GF-D8 (cell line): Measurements from ENCODE around the gene KRT39.
"Not testable (repeated sequence)": the region's sequence is repeated elsewhere in the genome, so short reads cannot be mapped to it uniquely, and the experiment has no call there.

ENCODE experiments used
- DNase-seq: peaks from one replicate; lab custom pipeline; 2025; lab: John Stamatoyannopoulos, UW

KRT39 gene

GRCh38 chr17:40966848-40967247, at the start of gene KRT39:
Gene KRT39 (minus strand): TSS chr17:40966948. CDS start chr17:40966856, 92 bp downstream.
- DNase-seq: no peak

GRCh38 chr17:41015454-41015853, 48.7 kb upstream of the KRT39 start:
- no peak for DNase-seq

- DNase-seq: no peak
Observed at GRCh38 chr17:41013606-41014005, 46.9 kb upstream of the KRT39 start.

- no peak for DNase-seq
Observed at GRCh38 chr17:41013181-41013580, 46.4 kb upstream of the KRT39 start.

- no peak for DNase-seq
Observed at GRCh38 chr17:41012326-41013120, 45.8 kb upstream of the KRT39 start.

- DNase-seq: no peak
Observed at GRCh38 chr17:41010441-41010840, 43.7 kb upstream of the KRT39 start.

- no peak for DNase-seq
Observed at GRCh38 chr17:41009936-41010335, 43.2 kb upstream of the KRT39 start.

GRCh38 chr17:41009301-41009760, 42.6 kb upstream of the KRT39 start:
- no peak for DNase-seq

- DNase-seq: no peak
Observed at GRCh38 chr17:41008811-41009210, 42.1 kb upstream of the KRT39 start, which contains the start of gene KRTAP3-1. Gene KRTAP3-1 (minus strand): TSS chr17:41009128. CDS start chr17:41009074, 54 bp downstream.

- no peak for DNase-seq
Observed at GRCh38 chr17:41004397-41004796, 37.6 kb upstream of the KRT39 start.

- DNase-seq: no peak
Observed at GRCh38 chr17:41003926-41004325, 37.2 kb upstream of the KRT39 start.

GRCh38 chr17:41002814-41003213, 36.1 kb upstream of the KRT39 start:
- no peak for DNase-seq

GRCh38 chr17:41001795-41002194, 35.0 kb upstream of the KRT39 start:
- no peak for DNase-seq

- not testable (repeated sequence) for DNase-seq
Observed at GRCh38 chr17:40999563-40999962, 32.8 kb upstream of the KRT39 start, which contains the start of gene KRTAP3-2. Gene KRTAP3-2 (minus strand): TSS chr17:40999906. CDS start chr17:40999853, 53 bp downstream.

- DNase-seq: no peak
Observed at GRCh38 chr17:40997361-40997760, 30.6 kb upstream of the KRT39 start.

- DNase-seq: no peak
Observed at GRCh38 chr17:40996829-40997228, 30.1 kb upstream of the KRT39 start.

GRCh38 chr17:40995116-40995515, 28.4 kb upstream of the KRT39 start:
- DNase-seq: no peak

GRCh38 chr17:40993839-40994238, 27.1 kb upstream of the KRT39 start, which contains the start of gene KRTAP3-3:
Gene KRTAP3-3 (minus strand): TSS chr17:40994164. CDS start chr17:40994097, 67 bp downstream.
- no peak for DNase-seq

- DNase-seq: no peak
Observed at GRCh38 chr17:40993084-40993483, 26.3 kb upstream of the KRT39 start.

GRCh38 chr17:40992666-40993065, 25.9 kb upstream of the KRT39 start:
- no peak for DNase-seq

- no peak for DNase-seq
Observed at GRCh38 chr17:40986920-40987319, 20.2 kb upstream of the KRT39 start.

- no peak for DNase-seq
Observed at GRCh38 chr17:40984226-40984625, 17.5 kb upstream of the KRT39 start, which contains the start of gene KRT40. Gene KRT40 (minus strand): TSS chr17:40984326. CDS start chr17:40984273, 53 bp downstream.

- DNase-seq: no peak
Observed at GRCh38 chr17:40981115-40981514, 14.4 kb upstream of the KRT39 start.
